GM13976 (cell line): ENCODE results near the gene DRD2.

Experiments used
- DNase-seq: peaks from one replicate; pipeline ENCODE4 v3.0.0; 2012; ENCODE audit warnings: low spot score
- CTCF ChIP-seq: IDR thresholded peaks from 2 replicates; pipeline ENCODE4 v1.5.1; 2012; ENCODE audit warnings: borderline replicate concordance, mild to moderate bottlenecking; ENCODE audit not compliant: insufficient read depth; ENCODE audit errors: extremely low read depth, missing control alignments, control extremely low read depth
- in situ Hi-C: fragments of 300-500 bp; cut with MboI; formaldehyde crosslinking; loops from one replicate; pipeline ENCODE4 v1.12.0; 2022; ENCODE audit warnings: low sequenced_read_pairs, mixed read lengths, inconsistent platforms; ENCODE audit not compliant: unreplicated experiment

Gene DRD2

GRCh38 chr11:113474362-113475159, 637 bp downstream of the DRD2 start:
- peak; percentile 72 for DNase-seq
- in situ Hi-C loops = no loop called here

GRCh38 chr11:113473983-113474361, 1.2 kb downstream of the DRD2 start:
- DNase-seq = no peak
- in situ Hi-C loops = no loop called here
- no peak for TF ChIP-seq CTCF

More at GRCh38 chr11:113474362-113475159, 637 bp downstream of the DRD2 start:
- TF ChIP-seq CTCF = no peak

- in situ Hi-C loops = no loop called here
- no peak for TF ChIP-seq CTCF
- no peak for DNase-seq
These were observed 2.7 kb downstream of the DRD2 start for GRCh38 chr11:113472471-113472870.

GRCh38 chr11:113470233-113470632, 5.0 kb downstream of the DRD2 start:
- TF ChIP-seq CTCF = no peak
- in situ Hi-C loops = no loop called here
- DNase-seq = no peak

GRCh38 chr11:113468726-113469345, 6.4 kb downstream of the DRD2 start:
- in situ Hi-C loops = no loop called here
- TF ChIP-seq CTCF = no peak
- no peak for DNase-seq

- no peak for DNase-seq
- no peak for TF ChIP-seq CTCF
- in situ Hi-C loops = no loop called here
These were observed 7.7 kb downstream of the DRD2 start for GRCh38 chr11:113467545-113467944.
